ENCODE data around the gene SSR2.

Gene SSR2

GRCh38 chr1:155971910-155972809, 48.6 kb downstream of the SSR2 start:
- peak; percentile 34 to 71 for DNase-seq

GRCh38 chr1:155970531-155971167, 50.1 kb downstream of the SSR2 start:
- peak; percentile 77 to 78 for DNase-seq

DNA sequence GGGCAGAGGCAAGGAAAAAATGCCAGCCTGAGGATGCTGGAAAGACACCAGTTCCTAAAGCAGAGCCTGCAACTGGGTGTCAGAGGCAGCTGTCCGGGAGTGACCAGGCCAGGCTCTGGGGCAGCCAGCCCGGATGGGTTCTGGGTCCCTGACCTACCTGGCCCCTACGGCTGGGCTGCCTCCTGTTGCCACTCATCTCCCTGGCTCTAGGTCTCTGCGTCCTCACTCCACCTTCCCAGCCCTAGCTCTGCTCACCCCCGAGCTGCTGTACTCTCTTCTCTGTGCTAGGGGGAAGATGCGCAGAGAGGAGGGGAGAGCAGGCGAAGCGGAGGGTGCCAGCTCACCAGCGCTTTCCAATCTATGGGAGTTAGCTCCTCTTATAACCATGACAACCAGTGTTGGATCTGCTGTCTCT, 51.4 kb downstream of the SSR2 start:
- DNase-seq = peak in 1 of 2 donors; percentile 54

- peak; percentile 80 to 85 for DNase-seq
Measured at GRCh38 chr1:155968670-155969069, 52.1 kb downstream of the SSR2 start.

DNA sequence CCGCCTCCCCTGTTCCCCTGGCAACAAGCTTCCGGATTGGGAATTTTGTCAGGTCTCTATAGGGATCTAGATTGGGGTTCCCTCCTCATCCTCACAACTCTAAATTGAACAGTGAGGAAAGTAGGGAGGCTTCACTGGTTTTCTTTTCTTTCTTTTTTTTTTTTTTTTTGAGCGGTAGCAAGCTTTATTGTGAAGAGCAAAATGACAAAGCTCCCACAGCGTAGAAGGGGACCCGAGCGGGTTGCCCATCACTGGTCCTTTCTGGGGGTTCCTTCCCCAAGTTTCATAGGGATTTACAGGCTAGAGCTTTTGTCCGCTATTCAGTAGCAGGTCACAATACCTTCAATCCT, 52.7 kb downstream of the SSR2 start:
- peak in 1 of 2 donors; percentile 38 for DNase-seq

DNA sequence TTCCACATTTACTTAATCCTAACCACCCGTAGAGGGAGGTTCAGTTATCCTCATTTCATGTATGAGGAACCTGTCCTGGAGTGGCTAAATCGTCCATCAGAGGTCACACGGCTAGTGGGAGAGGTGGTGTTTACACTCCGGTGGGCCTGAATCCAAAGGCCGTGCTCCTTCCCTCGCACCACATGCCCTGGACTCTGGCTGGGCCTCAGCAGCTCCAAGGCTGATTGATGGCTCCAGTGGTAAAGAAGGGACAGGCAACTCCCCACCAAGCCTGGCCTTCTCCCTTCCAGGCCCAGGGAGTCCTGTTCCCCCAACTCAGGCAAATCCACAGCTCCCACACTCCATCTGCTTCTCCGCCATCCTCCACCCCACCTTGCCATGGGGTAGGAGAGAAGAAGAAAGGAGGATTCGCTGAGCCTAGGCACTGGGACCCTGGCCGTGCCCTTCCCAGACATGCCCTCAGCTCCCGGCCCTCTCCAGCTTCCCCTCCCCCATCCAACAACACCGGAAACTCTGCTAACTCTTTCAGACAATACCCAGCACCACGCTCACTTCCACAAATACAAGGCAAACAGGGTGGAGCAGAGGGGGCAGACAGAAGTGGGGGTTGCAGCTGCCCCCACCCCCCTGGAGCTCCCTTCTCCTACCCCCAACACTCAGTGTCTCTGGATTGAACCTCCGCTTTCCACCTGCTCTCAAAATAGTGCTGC, 53.3 kb downstream of the SSR2 start:
- DNase-seq = no peak

- no peak for DNase-seq
Measured at GRCh38 chr1:155966750-155967149, 54.0 kb downstream of the SSR2 start.

DNA sequence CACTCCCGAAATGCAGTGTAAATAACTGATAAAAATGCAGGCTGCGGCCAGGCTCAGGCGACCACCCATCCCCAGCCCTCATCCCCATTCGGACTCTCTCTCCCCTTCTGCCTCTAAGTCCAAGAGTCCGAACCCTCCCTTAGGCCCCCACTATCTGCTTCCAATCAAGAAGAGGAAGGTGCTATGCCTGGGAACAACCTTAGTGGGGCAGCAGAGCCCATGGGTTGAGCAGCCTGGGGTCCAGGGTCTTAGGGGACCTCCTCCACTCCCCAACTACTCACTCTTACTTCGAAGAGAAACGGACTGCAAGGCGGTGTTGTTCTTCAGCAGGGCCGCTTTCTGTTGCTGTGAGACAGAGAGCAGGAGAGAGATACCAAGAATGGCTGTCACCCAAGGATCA, 54.6 kb downstream of the SSR2 start:
- DNase-seq = no peak

DNA sequence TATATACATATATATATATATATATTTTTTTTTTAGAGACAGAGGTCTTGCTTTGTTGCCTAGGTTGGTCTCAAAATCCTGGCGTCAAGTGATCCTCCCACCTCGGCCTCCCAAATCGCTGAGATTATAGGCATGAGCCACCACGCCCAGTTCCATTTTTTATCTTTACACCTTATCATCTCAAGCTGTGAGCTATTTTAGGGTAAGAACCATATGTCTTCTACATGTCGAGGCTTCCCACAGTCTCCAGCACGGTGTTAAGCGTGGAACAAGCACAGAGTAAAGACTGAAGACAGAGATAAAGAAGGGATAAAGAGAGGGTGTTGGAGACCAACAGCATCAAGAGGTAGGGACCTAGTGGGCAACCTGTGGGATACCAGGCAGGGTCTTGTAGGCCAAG, 56.6 kb downstream of the SSR2 start:
- no peak for DNase-seq

DNA sequence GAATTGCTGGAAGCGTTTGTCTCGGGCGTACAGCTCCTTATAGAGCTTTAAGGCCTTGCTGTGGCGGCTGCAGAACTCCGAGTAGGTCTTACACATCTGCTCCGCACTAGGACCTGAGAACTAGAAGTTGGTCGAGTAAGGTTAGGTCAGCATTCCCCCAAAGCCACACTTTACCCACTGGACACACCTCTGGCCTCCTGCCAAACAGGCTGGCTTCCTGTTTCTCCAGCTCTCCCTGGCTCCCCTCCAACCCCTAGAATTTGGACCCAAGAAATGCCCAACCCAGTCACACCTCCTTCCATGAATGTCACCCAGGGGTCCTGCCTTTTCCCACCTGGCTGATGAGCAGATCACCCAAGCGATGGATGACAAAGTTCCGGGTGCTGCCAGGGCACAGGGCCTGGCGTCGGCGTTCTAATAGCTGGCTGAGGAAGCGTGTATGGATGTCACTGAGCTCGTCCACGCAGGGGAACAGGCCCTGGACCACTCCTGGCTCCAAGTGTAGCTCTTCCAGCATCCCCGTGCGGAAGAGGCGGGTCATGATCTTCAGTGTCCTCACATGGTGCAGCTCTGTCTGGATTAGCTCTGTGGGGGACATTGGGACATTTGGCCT, 58.0 kb downstream of the SSR2 start:
- no peak for DNase-seq

- no peak for DNase-seq
Measured at GRCh38 chr1:155961937-155962336, 58.8 kb downstream of the SSR2 start.

- DNase-seq = peak in 1 of 2 donors; percentile 54
Measured at GRCh38 chr1:155960081-155960745, 60.5 kb downstream of the SSR2 start.

Measured in hippocampal formation (tissue), 2 donors.